ENCODE results near the gene NAPB. TPM values are rescaled to one million over a fixed set of nuclear protein-coding genes. Genes with fewer than 3 reads are reported as not detected.

NAPB gene
- total and polyA plus RNA-seq, 7 experiments from 2014 or later: 5.5 to 20.4 (median 12.5) TPM

DNA sequence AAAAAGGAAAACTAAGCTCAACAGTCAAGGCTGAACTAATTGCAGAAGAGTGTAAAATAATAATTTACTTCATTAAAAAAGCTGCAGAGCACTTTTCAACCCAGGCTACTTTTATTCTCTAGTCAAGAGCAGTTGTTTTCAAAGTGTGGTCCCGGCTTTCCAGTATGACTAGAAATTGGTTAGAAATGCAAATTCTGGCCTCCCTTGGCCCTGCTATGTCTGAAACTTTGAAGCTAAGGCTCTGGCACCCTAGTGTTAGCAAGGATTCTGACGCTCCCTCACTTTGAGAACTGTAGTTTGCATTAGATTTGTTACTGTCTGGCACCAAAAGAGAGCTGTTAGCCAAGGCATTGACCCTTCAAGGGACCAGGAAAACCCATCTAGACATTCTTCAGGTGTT is 80.2 kb downstream of the NAPB start:
- intact Hi-C loops (cut with micrococcal nuclease): loop anchor here (10.0 kb wide), 2 partner anchors 286 to 1006 kb away; no protein-coding TSS in a partner anchor
- no peaks in the 10 kb centered on the region for H3K36me3 ChIP-seq (ENCODE audit: control insufficient read depth in 2 of 3, insufficient read depth in 3 of 3, low read length in 3 of 3)
- Mint-ChIP-seq H3K27me3 (peaks cover 0 to 4% (median 0%) of the 10 kb centered on the region in 5 donors), H3K27ac (no peak overlapping the region), H3K9me3 (no peaks in the 10 kb centered on the region), H3K4me3 (no peak overlapping the region), H3K36me3 (no peaks in the 10 kb centered on the region), H3K4me1 (peaks cover 0 to 11% (median 0%) of the 10 kb centered on the region in 7 donors)
- no peaks in the 10 kb centered on the region for H3K4me1 ChIP-seq (ENCODE audit: control insufficient read depth in 2 of 2, insufficient read depth in 2 of 2, low read length in 2 of 2)
- H3K27me3 ChIP-seq (ENCODE audit: control insufficient read depth in 2 of 2, insufficient read depth in 2 of 2, low read length in 2 of 2): no peaks in the 10 kb centered on the region
- H3K9me3 ChIP-seq (ENCODE audit: control insufficient read depth in 2 of 3, low read length in 3 of 3): no peaks in the 10 kb centered on the region
- no peak overlapping the region for H3K4me3 ChIP-seq (ENCODE audit: low read length)
- ChIA-PET POLR2A (no interaction called here), CTCF (interaction anchor here (0.7 to 1.4 kb wide), 4 partner anchors 9 to 1001 kb away, joined by 3 to 4 read pairs (median 3); partner anchors contain the start of gene NXT1)
- H3K27ac ChIP-seq (ENCODE audit: low read depth, low read length): no peak overlapping the region
- ATAC-seq (no peak), DNase-seq (no peak)

DNA sequence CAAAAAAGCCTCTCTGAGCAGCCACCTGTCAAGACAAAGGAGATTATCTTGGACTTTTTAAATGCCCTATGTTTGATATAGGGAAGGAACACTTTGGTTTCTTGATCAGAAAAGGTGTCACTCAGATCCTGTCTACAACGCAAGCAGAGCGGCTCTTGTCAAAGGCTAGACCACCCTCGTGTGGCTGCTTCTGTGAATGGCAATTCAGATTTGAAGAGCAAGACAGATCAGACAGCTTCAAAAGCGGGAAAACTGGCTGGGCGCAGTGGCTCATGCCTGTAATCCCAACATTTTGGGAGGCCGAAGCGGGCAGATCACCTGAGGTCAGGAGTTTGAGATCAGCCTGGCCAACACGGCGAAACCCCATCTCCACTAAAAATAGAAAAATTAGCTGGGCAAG is 80.8 kb downstream of the NAPB start:
- Mint-ChIP-seq H3K36me3 (no peaks in the 10 kb centered on the region), H3K4me1 (peaks cover 0 to 11% (median 0%) of the 10 kb centered on the region in 7 donors), H3K9me3 (no peaks in the 10 kb centered on the region), H3K27me3 (peaks cover 0 to 4% (median 0%) of the 10 kb centered on the region in 5 donors), H3K27ac (no peak overlapping the region), H3K4me3 (no peak overlapping the region)
- ATAC-seq (no peak), DNase-seq (peak in 1 of 9 donors; percentile 18)
- Histone ChIP-seq H3K27ac (ENCODE audit: low read depth, low read length) (no peak overlapping the region), H3K36me3 (ENCODE audit: control insufficient read depth in 2 of 3, insufficient read depth in 3 of 3, low read length in 3 of 3) (no peaks in the 10 kb centered on the region), H3K4me3 (ENCODE audit: low read length) (no peak overlapping the region), H3K27me3 (ENCODE audit: control insufficient read depth in 2 of 2, insufficient read depth in 2 of 2, low read length in 2 of 2) (no peaks in the 10 kb centered on the region), H3K4me1 (ENCODE audit: control insufficient read depth in 2 of 2, insufficient read depth in 2 of 2, low read length in 2 of 2) (no peaks in the 10 kb centered on the region), H3K9me3 (ENCODE audit: control insufficient read depth in 2 of 3, low read length in 3 of 3) (no peaks in the 10 kb centered on the region)
- ChIA-PET POLR2A (interaction anchor here (1.5 kb wide), 1 partner anchor 17 kb away, joined by 4 read pairs; no protein-coding TSS in a partner anchor), CTCF (interaction anchor here (0.7 to 1.4 kb wide), 4 partner anchors 10 to 1001 kb away, joined by 3 to 4 read pairs (median 3); partner anchors contain the start of gene NXT1)
- intact Hi-C loops (cut with micrococcal nuclease): loop anchor here (10.0 kb wide), 2 partner anchors 286 to 1006 kb away; no protein-coding TSS in a partner anchor

DNA sequence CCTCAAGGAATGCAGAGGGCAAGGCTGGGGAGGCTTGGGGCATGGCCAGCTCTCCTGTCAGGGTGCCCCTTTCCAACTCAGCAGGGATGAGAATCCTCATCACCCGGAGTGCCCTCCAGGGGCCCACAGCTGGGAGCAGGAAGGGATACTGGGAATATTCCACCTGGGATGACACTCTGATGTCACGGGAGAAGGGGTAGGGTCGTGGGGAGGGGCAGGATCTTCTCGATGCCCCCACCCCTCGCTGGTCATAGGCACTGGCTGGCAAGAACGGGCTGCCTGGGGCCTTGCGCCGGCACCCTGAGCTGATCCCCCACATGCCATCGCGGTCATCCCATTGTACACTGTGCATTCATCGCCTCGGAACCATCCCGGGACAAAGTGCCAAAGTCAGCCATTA is 81.3 kb downstream of the NAPB start:
- Histone ChIP-seq H3K36me3 (ENCODE audit: control insufficient read depth in 2 of 3, insufficient read depth in 3 of 3, low read length in 3 of 3) (no peaks in the 10 kb centered on the region), H3K4me3 (ENCODE audit: low read length) (no peak overlapping the region), H3K27me3 (ENCODE audit: control insufficient read depth in 2 of 2, insufficient read depth in 2 of 2, low read length in 2 of 2) (no peaks in the 10 kb centered on the region), H3K27ac (ENCODE audit: low read depth, low read length) (no peak overlapping the region), H3K9me3 (ENCODE audit: control insufficient read depth in 2 of 3, low read length in 3 of 3) (no peaks in the 10 kb centered on the region), H3K4me1 (ENCODE audit: control insufficient read depth in 2 of 2, insufficient read depth in 2 of 2, low read length in 2 of 2) (no peaks in the 10 kb centered on the region)
- Mint-ChIP-seq H3K27me3 (peaks cover 0 to 4% (median 0%) of the 10 kb centered on the region in 5 donors), H3K4me3 (no peak overlapping the region), H3K9me3 (peaks cover 0 to under 1% (median 0%) of the 10 kb centered on the region in 11 donors), H3K4me1 (peaks cover 0 to 13% (median 0%) of the 10 kb centered on the region in 7 donors), H3K36me3 (no peaks in the 10 kb centered on the region), H3K27ac (no peak overlapping the region)
- intact Hi-C loops (cut with micrococcal nuclease): loop anchor here (10.0 kb wide), 2 partner anchors 285 to 1005 kb away; no protein-coding TSS in a partner anchor
- ChIA-PET CTCF (interaction anchor here (1.4 kb wide), 1 partner anchor 648 kb away, joined by 3 read pairs; no protein-coding TSS in a partner anchor), POLR2A (interaction anchor here (1.5 kb wide), 1 partner anchor 18 kb away, joined by 4 read pairs; no protein-coding TSS in a partner anchor)
- ATAC-seq: no peak
- no peak for DNase-seq

DNA sequence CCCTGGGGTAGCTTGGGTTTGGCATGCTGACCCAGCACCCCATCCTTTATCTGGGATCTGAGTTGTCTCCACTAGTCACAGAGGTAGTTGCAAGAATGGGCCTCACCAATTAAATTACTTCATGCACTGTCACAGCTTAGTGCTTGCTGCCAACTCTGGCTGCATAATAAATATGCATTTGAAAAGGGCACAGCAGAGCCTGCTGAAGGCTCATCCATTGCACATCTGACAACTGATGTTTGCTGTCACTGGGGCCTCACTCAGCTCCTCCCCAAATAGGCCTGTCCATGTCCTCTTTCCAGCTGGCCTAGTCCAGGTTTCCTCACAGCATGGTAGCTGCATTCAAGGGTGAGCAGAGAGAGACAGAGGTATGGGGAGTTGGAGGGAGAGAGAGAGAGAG is 84.0 kb downstream of the NAPB start:
- intact Hi-C loops (cut with micrococcal nuclease): no loop called here
- CTCF ChIA-PET: no interaction called here

DNA sequence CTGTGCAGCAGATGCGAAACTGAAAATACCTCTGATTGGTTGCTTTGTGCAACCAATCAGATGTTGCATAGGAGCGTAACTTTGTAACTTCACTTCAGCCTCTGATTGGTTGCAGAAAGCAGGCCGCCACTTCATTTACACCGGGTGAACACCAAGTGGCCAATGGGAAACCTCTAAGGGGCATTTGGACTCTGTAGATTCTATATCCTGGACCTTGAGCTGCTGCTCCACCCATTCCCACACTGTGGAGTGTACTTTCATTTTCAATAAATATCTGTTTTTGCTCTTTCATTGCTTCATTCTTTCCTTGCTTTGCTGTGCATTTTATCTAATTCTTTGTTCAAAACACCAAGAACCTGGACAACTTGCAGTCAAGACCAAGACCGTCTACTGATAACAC is 84.8 kb downstream of the NAPB start:
- no peaks in the 10 kb centered on the region for H3K27me3 ChIP-seq (ENCODE audit: control insufficient read depth in 2 of 2, insufficient read depth in 2 of 2, low read length in 2 of 2)
- ChIA-PET CTCF (no interaction called here), POLR2A (no interaction called here)
- intact Hi-C loops (cut with micrococcal nuclease): no loop called here
- no peak overlapping the region for H3K4me3 ChIP-seq (ENCODE audit: low read length)
- peak overlapping the region in 1 of 10 donors; percentile 24 for H3K4me3 Mint-ChIP-seq
- ATAC-seq: no peak
- H3K27ac Mint-ChIP-seq: peak overlapping the region in 1 of 9 donors; percentile 15
- H3K27ac ChIP-seq (ENCODE audit: low read depth, low read length): no peak overlapping the region
- H3K27me3 Mint-ChIP-seq: peaks cover 0 to 4% (median 0%) of the 10 kb centered on the region in 5 donors
- no peaks in the 10 kb centered on the region for H3K36me3 ChIP-seq (ENCODE audit: control insufficient read depth in 2 of 3, insufficient read depth in 3 of 3, low read length in 3 of 3)
- peaks cover 0 to 3% (median 0%) of the 10 kb centered on the region in 5 donors for H3K36me3 Mint-ChIP-seq
- no peak for DNase-seq
- H3K4me1 Mint-ChIP-seq: peaks cover 0 to 20% (median 0%) of the 10 kb centered on the region in 7 donors
- H3K4me1 ChIP-seq (ENCODE audit: control insufficient read depth in 2 of 2, insufficient read depth in 2 of 2, low read length in 2 of 2): no peaks in the 10 kb centered on the region
- H3K9me3 ChIP-seq (ENCODE audit: control insufficient read depth in 2 of 3, low read length in 3 of 3): no peaks in the 10 kb centered on the region
- peaks cover 0 to 2% (median 0%) of the 10 kb centered on the region in 11 donors for H3K9me3 Mint-ChIP-seq

More for the DNA sequence above, 84.0 kb downstream of the NAPB start:
- Mint-ChIP-seq H3K27me3 (peaks cover 0 to 4% (median 0%) of the 10 kb centered on the region in 5 donors), H3K4me1 (peaks cover 0 to 20% (median 0%) of the 10 kb centered on the region in 7 donors), H3K9me3 (peaks cover 0 to 2% (median 0%) of the 10 kb centered on the region in 11 donors), H3K4me3 (no peak overlapping the region), H3K27ac (no peak overlapping the region), H3K36me3 (no peaks in the 10 kb centered on the region)
- H3K4me1 ChIP-seq (ENCODE audit: control insufficient read depth in 2 of 2, insufficient read depth in 2 of 2, low read length in 2 of 2): no peaks in the 10 kb centered on the region
- no peak overlapping the region for H3K4me3 ChIP-seq (ENCODE audit: low read length)
- no peaks in the 10 kb centered on the region for H3K27me3 ChIP-seq (ENCODE audit: control insufficient read depth in 2 of 2, insufficient read depth in 2 of 2, low read length in 2 of 2)
- DNase-seq (no peak), ATAC-seq (no peak)
- H3K36me3 ChIP-seq (ENCODE audit: control insufficient read depth in 2 of 3, insufficient read depth in 3 of 3, low read length in 3 of 3): no peaks in the 10 kb centered on the region
- POLR2A ChIA-PET: no interaction called here
- H3K27ac ChIP-seq (ENCODE audit: low read depth, low read length): no peak overlapping the region
- no peaks in the 10 kb centered on the region for H3K9me3 ChIP-seq (ENCODE audit: control insufficient read depth in 2 of 3, low read length in 3 of 3)

DNA sequence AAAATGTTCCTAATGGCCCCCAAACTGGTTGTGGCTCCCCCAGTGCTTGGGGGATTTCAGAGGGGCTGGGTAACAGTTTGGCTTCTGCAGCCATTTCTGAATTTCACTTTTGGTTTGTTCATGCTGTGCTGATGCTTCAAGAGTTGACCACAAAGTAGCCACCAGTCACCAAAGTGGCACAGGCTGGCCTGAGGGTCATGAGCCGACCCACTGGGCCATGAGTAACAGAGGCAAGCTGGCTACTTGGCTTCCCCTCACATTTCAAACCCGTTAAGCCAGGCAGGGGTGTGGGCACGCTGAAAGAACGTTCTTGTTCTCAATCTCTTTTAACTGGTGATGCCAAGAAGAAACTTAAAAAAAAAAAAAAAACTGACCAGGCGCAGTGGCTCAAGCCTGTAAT is 85.8 kb downstream of the NAPB start:
- Mint-ChIP-seq H3K27me3 (peaks cover 0 to 4% (median 0%) of the 10 kb centered on the region in 5 donors), H3K4me3 (no peak overlapping the region), H3K36me3 (peaks cover 0 to 7% (median 0%) of the 10 kb centered on the region in 5 donors), H3K9me3 (peaks cover 0 to 2% (median 0%) of the 10 kb centered on the region in 11 donors), H3K27ac (no peak overlapping the region), H3K4me1 (peaks cover 0 to 20% (median 0%) of the 10 kb centered on the region in 7 donors)
- CTCF ChIA-PET: no interaction called here
- no peaks in the 10 kb centered on the region for H3K27me3 ChIP-seq (ENCODE audit: control insufficient read depth in 2 of 2, insufficient read depth in 2 of 2, low read length in 2 of 2)
- H3K9me3 ChIP-seq (ENCODE audit: control insufficient read depth in 2 of 3, low read length in 3 of 3): no peaks in the 10 kb centered on the region
- ATAC-seq (no peak), DNase-seq (no peak)
- intact Hi-C loops (cut with micrococcal nuclease): no loop called here
- H3K27ac ChIP-seq (ENCODE audit: low read depth, low read length): no peak overlapping the region
- POLR2A ChIA-PET: no interaction called here
- no peak overlapping the region for H3K4me3 ChIP-seq (ENCODE audit: low read length)
- no peaks in the 10 kb centered on the region for H3K36me3 ChIP-seq (ENCODE audit: control insufficient read depth in 2 of 3, insufficient read depth in 3 of 3, low read length in 3 of 3)
- no peaks in the 10 kb centered on the region for H3K4me1 ChIP-seq (ENCODE audit: control insufficient read depth in 2 of 2, insufficient read depth in 2 of 2, low read length in 2 of 2)

DNA sequence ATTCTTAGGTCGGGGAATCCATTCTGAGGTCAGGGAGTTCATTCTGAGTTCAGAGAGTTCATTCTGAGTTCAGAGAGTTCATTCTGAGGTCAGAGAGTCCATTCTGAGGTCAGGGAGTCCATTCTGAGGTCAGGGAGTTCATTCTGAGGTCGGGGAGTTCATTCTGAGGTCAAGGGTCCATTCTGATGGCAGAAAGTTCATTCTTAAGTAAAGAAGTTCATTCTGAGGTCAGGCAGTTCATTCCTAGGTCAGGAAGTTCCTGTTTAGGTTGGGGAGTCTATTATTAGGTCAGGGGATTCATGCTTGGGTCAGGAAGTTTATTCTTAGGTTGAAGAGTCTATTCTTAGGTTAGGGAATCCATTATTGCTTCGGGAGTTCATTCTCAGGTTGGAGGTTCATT is 87.2 kb downstream of the NAPB start:
- Mint-ChIP-seq H3K27ac (no peak overlapping the region), H3K4me3 (no peak overlapping the region), H3K36me3 (peaks cover 0 to 11% (median 0%) of the 10 kb centered on the region in 5 donors), H3K4me1 (peaks cover 0 to 20% (median 0%) of the 10 kb centered on the region in 7 donors), H3K9me3 (peaks cover 0 to 2% (median 0%) of the 10 kb centered on the region in 11 donors), H3K27me3 (peaks cover 0 to 1% (median 0%) of the 10 kb centered on the region in 5 donors)
- Histone ChIP-seq H3K27me3 (ENCODE audit: control insufficient read depth in 2 of 2, insufficient read depth in 2 of 2, low read length in 2 of 2) (no peaks in the 10 kb centered on the region), H3K9me3 (ENCODE audit: control insufficient read depth in 2 of 3, low read length in 3 of 3) (no peaks in the 10 kb centered on the region), H3K4me1 (ENCODE audit: control insufficient read depth in 2 of 2, insufficient read depth in 2 of 2, low read length in 2 of 2) (no peaks in the 10 kb centered on the region), H3K4me3 (ENCODE audit: low read length) (no peak overlapping the region), H3K36me3 (ENCODE audit: control insufficient read depth in 2 of 3, insufficient read depth in 3 of 3, low read length in 3 of 3) (no peaks in the 10 kb centered on the region), H3K27ac (ENCODE audit: low read depth, low read length) (no peak overlapping the region)
- DNase-seq (no peak), ATAC-seq (no peak)
- POLR2A ChIA-PET: no interaction called here
- intact Hi-C loops (cut with micrococcal nuclease): no loop called here
- CTCF ChIA-PET: no interaction called here
